AG04449 (cell line): Measurements from ENCODE around the gene DAB1.

Experiments used
- CTCF ChIA-PET: fragments of 350-600 bp; formaldehyde crosslinking; extraction: SDS; loops from one replicate; lab custom pipeline; 2021; ENCODE audit warnings: antibody characterized with exemption; lab: Yijun Ruan, JAX
- POLR2A ChIA-PET: fragments of 400-600, 350-600 bp; formaldehyde crosslinking; extraction: SDS; loops from one replicate; lab custom pipeline; 2020; ENCODE audit warnings: antibody characterized with exemption, inconsistent platforms; lab: Yijun Ruan, JAX
- DNase-seq: peaks from one replicate; pipeline ENCODE4 v3.0.0-alpha.2; 2010; ENCODE audit warnings: low read depth, low spot score
- H3K4me3 ChIP-seq: 2 replicates; pipeline ENCODE4 v1.5.1; 2011; ENCODE audit warnings: low read depth, mild to moderate bottlenecking, control low read depth, low read length
- TF ChIP-seq, protein P1 (sequence below): IDR thresholded peaks from one replicate; pipeline ENCODE4 v1.5.1; 2011; ENCODE audit warnings: mild to moderate bottlenecking, moderate library complexity, low read length, control low read depth, inconsistent platforms; ENCODE audit not compliant: insufficient read depth; ENCODE audit errors: missing control alignments

Gene DAB1

DNA sequence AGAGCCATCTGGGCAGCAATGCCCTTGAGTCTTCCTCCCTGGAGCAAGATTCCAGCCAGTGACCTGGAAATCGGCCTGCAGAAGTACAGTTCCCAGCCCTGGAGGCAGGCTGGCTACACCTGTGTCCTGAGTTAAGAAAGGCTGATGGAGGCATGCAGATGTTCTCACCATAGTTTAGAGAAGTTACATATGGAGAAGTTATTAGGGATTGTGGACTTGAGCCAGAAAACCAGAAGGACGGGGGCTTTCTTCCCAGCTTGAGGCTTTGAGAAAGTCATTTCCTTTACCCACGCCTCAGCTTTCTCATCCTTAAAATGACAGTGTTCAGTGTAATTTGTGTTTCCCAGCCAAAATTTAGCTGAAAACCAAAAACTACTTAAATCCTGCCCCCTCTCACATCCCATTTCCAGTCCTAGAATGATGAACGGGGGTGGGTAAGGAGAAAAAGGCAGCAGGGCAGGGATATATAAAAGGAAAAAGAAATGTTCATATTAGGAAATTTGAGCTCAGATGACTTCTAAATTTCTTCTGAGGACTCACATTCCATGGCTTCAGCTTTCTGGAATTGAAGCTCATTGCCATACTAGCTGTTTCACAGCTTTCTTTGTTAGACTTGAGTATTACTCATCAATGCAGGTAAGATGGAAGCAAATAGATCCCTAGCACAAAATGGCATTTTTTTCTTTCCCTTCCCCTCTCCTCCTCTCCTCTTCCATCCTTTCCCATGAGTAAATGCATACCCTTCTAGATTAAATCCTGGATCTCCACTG, 443.7 kb downstream of the DAB1 start:
- ChIA-PET CTCF (interaction anchor here (1.2 kb wide), 1 partner anchor 27 kb away, joined by 3 read pairs; no protein-coding TSS in a partner anchor), POLR2A (no interaction called here)
- no peak for DNase-seq
- TF ChIP-seq, protein P1, sequence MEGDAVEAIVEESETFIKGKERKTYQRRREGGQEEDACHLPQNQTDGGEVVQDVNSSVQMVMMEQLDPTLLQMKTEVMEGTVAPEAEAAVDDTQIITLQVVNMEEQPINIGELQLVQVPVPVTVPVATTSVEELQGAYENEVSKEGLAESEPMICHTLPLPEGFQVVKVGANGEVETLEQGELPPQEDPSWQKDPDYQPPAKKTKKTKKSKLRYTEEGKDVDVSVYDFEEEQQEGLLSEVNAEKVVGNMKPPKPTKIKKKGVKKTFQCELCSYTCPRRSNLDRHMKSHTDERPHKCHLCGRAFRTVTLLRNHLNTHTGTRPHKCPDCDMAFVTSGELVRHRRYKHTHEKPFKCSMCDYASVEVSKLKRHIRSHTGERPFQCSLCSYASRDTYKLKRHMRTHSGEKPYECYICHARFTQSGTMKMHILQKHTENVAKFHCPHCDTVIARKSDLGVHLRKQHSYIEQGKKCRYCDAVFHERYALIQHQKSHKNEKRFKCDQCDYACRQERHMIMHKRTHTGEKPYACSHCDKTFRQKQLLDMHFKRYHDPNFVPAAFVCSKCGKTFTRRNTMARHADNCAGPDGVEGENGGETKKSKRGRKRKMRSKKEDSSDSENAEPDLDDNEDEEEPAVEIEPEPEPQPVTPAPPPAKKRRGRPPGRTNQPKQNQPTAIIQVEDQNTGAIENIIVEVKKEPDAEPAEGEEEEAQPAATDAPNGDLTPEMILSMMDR = no peak
- no peak overlapping the region for H3K4me3 ChIP-seq

DNA sequence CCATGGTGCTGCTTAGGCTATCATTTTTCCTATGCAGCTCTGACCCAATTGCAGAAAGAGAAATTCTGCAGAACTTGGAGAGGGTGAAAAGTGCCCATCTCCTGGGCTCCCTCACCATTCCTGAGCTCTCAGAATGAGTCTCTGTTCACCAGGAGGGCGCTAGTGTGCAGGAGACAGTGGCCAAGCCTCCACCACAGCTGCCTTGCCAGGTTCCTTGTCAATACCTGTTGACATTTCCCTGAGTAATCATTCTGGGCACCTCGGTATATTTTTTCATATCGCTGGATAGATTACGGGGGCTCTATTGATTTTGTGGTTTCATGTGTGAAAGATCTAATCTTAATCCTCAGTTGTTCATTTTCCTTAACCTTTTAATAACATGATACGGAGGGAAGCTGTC, 445.0 kb downstream of the DAB1 start:
- ChIA-PET POLR2A (no interaction called here), CTCF (interaction anchor here (0.8 to 1.2 kb wide), 3 partner anchors 10 to 142 kb away, joined by 3 read pairs; no protein-coding TSS in a partner anchor)
- TF ChIP-seq, protein P1 = no peak
- DNase-seq = no peak
- H3K4me3 ChIP-seq = no peak overlapping the region

DNA sequence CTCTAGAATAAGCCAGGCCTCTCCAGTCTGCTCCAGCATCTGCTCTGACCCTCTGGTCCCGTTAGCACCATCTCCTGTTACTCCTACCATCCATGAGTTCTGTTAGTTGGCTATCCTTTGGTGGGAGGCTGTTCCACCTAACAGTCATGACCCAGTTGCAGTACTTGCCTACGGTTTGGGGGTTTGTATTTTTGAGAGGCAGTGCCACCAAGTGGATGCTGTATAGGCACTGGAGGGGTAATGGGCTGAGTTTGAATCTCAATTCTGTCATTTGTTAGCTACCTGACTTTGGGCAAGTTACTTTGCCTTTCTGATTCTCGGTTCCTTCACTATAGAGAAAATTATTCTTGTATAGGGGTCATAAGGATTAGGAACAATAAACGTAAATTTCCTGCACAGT, 445.9 kb downstream of the DAB1 start:
- H3K4me3 ChIP-seq = no peak overlapping the region
- TF ChIP-seq, protein P1 = no peak
- POLR2A ChIA-PET = no interaction called here
- DNase-seq = no peak
- CTCF ChIA-PET = interaction anchor here (0.8 to 1.2 kb wide), 3 partner anchors 9 to 148 kb away, joined by 3 to 4 read pairs (median 3); no protein-coding TSS in a partner anchor

DNA sequence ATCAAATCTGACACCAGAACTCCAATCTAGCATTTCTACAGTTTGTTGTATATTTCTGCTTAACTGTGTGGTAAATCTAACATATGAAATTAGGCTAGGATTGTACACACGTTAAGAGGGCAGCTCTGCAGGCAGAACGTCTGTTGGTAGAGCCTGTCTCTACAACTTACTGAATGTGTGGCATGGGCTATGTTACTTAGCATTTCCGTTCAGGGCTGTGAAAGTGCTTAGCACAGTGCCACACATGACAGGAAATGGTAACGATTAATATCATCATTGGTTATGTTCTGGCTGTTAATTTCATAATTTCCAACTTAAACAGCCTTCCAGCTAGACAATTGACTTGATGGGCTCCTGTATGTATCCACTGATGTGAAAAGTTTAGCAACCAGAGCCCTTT, 448.4 kb downstream of the DAB1 start:
- TF ChIP-seq, protein P1 = no peak
- H3K4me3 ChIP-seq = no peak overlapping the region
- ChIA-PET POLR2A (no interaction called here), CTCF (interaction anchor here (1.0 kb wide), 1 partner anchor 144 kb away, joined by 3 read pairs; no protein-coding TSS in a partner anchor)
- no peak for DNase-seq

DNA sequence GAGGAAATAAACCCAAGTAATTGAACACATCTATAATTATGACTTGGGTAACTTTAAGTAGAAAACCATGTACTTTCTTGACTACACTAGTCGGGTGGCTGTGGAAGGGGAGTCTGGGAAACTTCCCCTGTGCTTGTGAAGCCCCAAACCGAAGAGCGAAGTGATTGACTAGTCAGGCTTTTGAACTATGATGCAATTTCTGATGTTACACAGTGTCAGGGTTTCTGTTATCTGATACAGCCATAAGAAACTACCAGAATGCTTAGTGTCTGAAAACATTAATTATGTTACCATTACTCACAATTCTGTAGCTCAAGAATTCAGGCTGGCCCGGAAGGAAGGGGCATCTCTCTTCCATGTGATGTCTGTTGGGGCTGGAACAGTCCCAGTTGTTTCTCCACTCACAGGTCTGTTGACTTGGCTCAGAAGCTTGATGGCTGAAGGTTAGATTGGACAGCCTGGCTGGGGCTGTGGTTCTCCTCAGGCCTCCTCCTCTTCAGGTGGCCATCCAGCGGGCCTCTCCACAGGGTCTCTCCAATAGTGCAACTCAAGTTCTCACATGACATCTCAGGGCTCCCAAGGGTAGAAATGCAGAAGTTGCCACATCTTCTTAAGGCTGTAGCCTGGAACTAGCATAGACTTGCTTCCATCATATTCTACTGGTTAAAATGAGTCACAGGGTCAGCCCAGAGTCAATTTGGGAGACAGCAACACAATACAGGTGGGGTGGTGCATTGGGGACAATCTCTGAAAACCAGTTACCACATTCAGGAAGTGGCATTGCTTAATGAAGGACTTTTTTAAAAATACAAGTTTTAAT, 449.7 kb downstream of the DAB1 start:
- TF ChIP-seq, protein P1 = no peak
- H3K4me3 ChIP-seq = no peak overlapping the region
- ChIA-PET POLR2A (no interaction called here), CTCF (no interaction called here)
- no peak for DNase-seq

DNA sequence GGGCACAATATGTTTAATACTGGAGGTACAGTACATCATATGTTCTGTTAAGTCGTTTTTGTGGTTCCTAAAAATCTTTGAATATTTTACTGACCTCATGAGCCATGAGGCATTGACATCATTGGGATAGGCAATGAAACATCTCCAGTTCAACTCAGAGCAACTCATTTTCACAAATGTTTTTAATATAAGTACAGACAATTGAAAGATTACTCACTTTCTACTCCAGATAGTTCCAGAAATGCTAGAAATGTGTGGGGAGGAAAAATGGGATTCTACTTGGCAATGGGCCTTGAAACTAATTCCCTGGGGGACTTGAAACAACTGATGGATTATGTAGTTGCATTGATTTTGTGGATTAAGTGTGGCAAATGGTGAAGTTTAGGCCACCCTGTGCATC, 450.9 kb downstream of the DAB1 start:
- ChIA-PET CTCF (no interaction called here), POLR2A (no interaction called here)
- TF ChIP-seq, protein P1 = no peak

More for the DNA sequence above, 450.9 kb downstream of the DAB1 start:
- no peak for DNase-seq
- no peak overlapping the region for H3K4me3 ChIP-seq
